HG02610 (cell line): ENCODE results near the gene UCP2.

ENCODE experiments used
- ATAC-seq: cut with Tn5 transposase; IDR thresholded peaks from one replicate; pipeline ENCODE4 v1.9.1; 2021; ENCODE audit warnings: mild to moderate bottlenecking, moderate library complexity; ENCODE audit not compliant: unreplicated experiment

The UCP2 gene

GRCh38 chr11:74010306-74011300 lies 28.0 kb upstream of the UCP2 start:
- no peak for ATAC-seq

GRCh38 chr11:74009675-74010305 lies 27.1 kb upstream of the UCP2 start:
- ATAC-seq = no peak

- ATAC-seq = no peak
These were observed 26.5 kb upstream of the UCP2 start for GRCh38 chr11:74009230-74009547.

- ATAC-seq = no peak
These were observed 26.0 kb upstream of the UCP2 start, which contains the start of gene UCP3 for GRCh38 chr11:74008373-74009229. Gene UCP3 (minus strand): TSS chr11:74009085. CDS start chr11:74007042, 2,043 bp downstream.

- ATAC-seq = no peak
These were observed 25.2 kb upstream of the UCP2 start for GRCh38 chr11:74007691-74008372.

GRCh38 chr11:74006743-74007304 lies 24.2 kb upstream of the UCP2 start:
- ATAC-seq = no peak

DNA sequence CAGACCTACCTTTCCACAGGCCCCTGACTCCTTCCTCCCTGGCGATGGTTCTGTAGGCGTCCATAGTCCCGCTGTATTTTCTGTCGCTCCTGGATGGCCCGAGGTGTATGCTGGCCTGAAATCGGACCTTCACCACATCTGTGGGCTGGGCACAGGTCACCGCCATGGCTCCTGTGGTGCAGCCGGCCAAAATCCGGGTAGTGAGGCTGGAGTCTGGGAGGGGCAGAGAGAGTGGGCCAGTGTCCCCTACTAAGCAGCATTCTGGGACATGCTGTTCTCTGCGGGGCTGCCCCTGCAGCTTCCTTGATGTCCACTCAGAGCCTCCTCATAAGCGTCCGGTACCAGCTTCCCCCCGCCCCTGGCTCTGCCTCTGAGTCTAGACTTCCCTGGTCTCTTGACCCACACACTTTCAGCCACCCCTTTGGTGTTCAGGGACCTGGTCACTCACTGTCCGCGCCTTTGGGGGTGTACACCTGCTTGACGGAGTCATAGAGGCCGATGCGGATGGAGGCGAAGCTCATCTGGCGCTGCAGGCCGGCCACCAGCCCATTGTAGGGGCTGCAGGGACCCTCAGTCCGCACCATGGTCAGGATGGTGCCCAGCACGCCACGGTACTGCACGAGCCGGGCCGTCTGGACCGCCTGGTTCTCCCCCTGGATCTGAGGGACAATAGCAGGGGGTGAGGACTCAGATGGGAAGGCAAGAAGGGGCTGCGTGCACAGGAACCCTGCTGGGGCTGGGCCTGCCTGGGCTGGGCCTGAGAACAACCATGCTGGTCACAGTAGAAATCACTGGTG lies 23.3 kb upstream of the UCP2 start:
- ATAC-seq = no peak

GRCh38 chr11:74004759-74005615 lies 22.3 kb upstream of the UCP2 start:
- ATAC-seq = no peak

DNA sequence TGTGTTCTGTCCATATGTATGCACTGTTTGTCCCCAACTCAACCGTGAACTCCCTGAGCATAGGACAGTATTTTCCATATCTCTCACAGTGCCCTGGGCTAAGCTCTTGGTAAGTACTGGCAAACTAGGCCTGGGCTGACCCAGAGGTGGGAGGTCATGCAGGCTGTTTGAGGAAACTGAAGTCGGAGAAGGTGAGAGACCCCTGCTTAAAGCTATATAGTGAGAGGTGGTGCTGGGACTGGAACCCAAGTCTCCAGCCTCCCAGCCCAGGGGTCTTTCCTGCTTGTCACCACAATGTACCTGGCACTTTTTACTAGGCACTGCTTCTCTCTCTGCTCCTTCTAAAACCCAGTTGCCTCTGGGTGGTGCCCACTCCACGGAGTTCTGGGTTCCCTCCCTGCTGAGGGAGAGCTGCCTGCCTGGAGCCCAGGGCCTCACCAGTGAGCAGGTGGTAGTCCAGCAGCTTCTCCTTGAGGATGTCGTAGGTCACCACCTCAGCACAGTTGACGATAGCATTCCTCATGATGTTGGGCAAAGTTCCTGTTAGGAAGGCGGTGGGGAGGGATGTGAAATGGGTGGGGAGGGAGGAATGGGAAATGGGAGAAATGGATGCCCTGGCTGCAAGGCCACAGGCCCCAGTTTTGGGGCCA lies 21.5 kb upstream of the UCP2 start:
- ATAC-seq = no peak

- no peak for ATAC-seq
These were observed 20.2 kb upstream of the UCP2 start for GRCh38 chr11:74002832-74003231.

DNA sequence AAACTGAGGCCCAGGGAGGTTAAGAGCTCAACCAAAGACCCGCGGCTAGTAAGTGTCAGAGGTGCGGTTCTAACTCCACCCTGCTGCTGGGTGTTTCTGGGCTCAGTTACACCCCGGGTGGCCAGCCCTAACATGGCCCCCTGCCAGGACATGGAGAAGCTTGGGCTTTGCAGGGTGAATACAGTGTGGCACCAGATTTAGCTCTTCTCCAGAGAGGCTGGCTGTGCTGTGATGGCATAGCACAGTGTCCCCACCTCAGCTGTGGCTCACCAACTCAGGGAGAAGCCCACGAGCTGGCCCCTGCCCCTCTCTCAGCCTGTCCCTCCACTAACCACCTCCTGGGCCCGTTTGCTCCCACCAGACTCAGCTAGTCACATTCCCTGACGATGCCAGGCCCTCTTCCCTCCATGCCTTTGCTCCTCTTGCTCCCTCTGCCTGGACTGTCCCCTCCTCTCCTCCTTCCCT lies 19.2 kb upstream of the UCP2 start:
- ATAC-seq = no peak

- no peak for ATAC-seq
These were observed 17.9 kb upstream of the UCP2 start for GRCh38 chr11:74000307-74001133.

DNA sequence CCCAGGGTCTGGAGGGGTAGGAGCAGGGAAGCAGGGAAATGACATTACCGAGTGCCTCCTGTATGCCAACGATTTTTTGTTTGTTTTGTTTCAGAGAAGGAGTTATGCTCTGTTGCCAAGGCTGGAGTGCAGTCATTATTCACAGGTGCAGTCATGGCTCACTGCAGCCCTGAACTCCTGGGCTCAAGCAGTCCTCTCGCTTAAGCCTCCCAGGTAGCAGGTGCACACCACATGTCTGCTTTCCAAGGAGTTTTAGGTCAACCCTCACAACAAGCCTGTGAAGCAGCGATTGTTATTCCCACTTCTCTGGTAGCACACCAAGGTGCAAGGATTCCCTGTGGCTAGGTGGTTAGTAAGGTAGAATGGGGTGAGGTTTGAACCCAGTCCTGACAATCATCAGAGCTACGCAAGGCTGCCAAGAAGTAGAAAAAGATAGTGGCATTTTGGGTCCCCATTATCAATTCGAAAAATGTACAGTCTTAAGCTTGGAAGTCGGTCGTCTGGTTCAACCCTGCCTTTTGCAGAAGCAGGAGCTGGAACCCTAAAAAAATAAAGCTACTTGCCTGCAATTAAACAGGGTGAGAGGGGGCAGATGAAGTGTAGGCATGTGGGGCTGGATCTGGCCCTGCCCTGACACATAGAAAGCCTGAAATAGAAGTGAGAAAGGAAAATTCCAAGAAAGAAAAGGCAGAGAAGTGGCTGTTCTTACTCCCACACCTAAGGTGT lies 17.1 kb upstream of the UCP2 start:
- no peak for ATAC-seq

- ATAC-seq = no peak
These were observed 16.4 kb upstream of the UCP2 start for GRCh38 chr11:73998846-73999575.

DNA sequence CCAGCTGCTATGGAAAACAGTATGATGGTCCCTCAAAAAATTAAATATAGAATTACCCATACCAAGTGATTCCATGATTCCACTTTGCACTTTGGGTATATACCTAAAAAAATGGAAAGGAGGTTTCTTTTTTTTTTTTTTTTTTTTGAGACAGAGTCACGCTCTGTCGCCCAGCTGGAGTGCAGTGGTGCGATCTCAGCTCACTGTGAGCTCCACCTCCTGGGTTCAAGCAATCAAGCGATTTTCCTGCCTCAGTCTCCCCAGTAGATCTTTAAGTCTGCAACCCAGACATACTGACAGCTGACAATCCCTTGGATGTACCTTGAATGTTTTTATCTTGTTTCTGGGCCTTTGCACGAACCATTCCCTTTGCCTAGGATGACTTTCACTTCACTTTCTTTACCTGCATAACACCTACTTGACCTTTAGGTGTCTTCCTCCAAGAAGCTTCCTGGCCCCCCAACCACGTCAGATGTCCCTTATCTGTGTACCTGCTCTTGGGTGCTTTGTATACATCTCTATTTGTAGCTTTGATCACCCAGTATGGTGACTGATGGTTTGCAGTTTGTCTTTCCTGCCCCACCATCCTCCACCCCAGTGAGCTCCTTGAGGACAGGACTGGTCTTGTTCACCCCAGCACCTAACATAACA lies 14.6 kb upstream of the UCP2 start:
- no peak for ATAC-seq
